WTC11 (cell line): ENCODE data around the gene PDE4B. TPM values are rescaled to one million over a fixed set of nuclear protein-coding genes. Genes with fewer than 3 reads are reported as not detected.

Experiments used
- ATAC-seq: fragments of 200-7000 bp; cut with Tn5 transposase; 2 replicates; pipeline ENCODE4 v1.10.0; 2021; ENCODE audit warnings: mild to moderate bottlenecking, moderate library complexity
- CTCF ChIA-PET: fragments of 300-600 bp; sonication (Branson Sonifier 250); formaldehyde crosslinking; loops from one replicate; lab custom pipeline; 2021; ENCODE audit warnings: antibody characterized with exemption; lab: Charles Lee
- POLR2A ChIA-PET: fragments of 350-600 bp; sonication (Branson Sonifier 250); formaldehyde crosslinking; loops from one replicate; lab custom pipeline; 2021; ENCODE audit warnings: antibody characterized with exemption; lab: Charles Lee
- DNase-seq: peaks from one replicate; pipeline ENCODE4 v3.0.0; 2021; ENCODE audit warnings: low spot score
- H3K27ac Mint-ChIP-seq: 2 replicates; pipeline ENCODE4 v1.8.0; 2021; ENCODE audit warnings: mixed read lengths
- H3K27me3 Mint-ChIP-seq: 2 replicates; pipeline ENCODE4 v1.8.0; 2021; ENCODE audit warnings: low read depth, mild to moderate bottlenecking, moderate library complexity, mixed read lengths
- H3K36me3 Mint-ChIP-seq: 2 replicates; pipeline ENCODE4 v1.8.0; 2021; ENCODE audit warnings: mixed read lengths
- H3K4me1 Mint-ChIP-seq: 2 replicates; pipeline ENCODE4 v1.8.0; 2022; ENCODE audit warnings: mixed read lengths
- H3K4me3 Mint-ChIP-seq: 2 replicates; pipeline ENCODE4 v1.8.0; 2021; ENCODE audit warnings: mild to moderate bottlenecking, moderate library complexity, mixed read lengths
- H3K9me3 Mint-ChIP-seq: 2 replicates; pipeline ENCODE4 v1.8.0; 2021; ENCODE audit warnings: mixed read lengths
- GRHL2 ChIP-seq: fragments of 250-450 bp; sonication (Bioruptor Pico); IDR thresholded peaks from 2 replicates; pipeline ENCODE4 v1.8.0; 2022; ENCODE audit warnings: mild to moderate bottlenecking, moderate library complexity; ENCODE audit not compliant: insufficient replicate concordance, severe bottlenecking
- HMGA2 ChIP-seq: fragments of 250-450 bp; sonication (Bioruptor Pico); IDR thresholded peaks from 2 replicates; pipeline ENCODE4 v1.4.0; 2021; ENCODE audit warnings: mild to moderate bottlenecking, moderate library complexity
- PRDM15 ChIP-seq: sonication (generic); formaldehyde crosslinking; IDR thresholded peaks from 2 replicates; pipeline ENCODE4 v1.8.0; 2022; ENCODE audit warnings: missing genetic modification reagents
- RELA ChIP-seq: sonication (generic); formaldehyde crosslinking; IDR thresholded peaks from 2 replicates; pipeline ENCODE4 v1.8.1; 2022; ENCODE audit warnings: missing genetic modification reagents, mild to moderate bottlenecking, borderline replicate concordance
- TEAD1 ChIP-seq: sonication (generic); formaldehyde crosslinking; IDR thresholded peaks from 2 replicates; pipeline ENCODE4 v1.8.0; 2022; ENCODE audit warnings: mild to moderate bottlenecking, missing genetic modification reagents
- TP53 ChIP-seq: sonication (generic); formaldehyde crosslinking; IDR thresholded peaks from 2 replicates; pipeline ENCODE4 v1.8.1; 2023; ENCODE audit warnings: mild to moderate bottlenecking, missing genetic modification reagents
- ZNF121 ChIP-seq: sonication (generic); formaldehyde crosslinking; IDR thresholded peaks from 2 replicates; pipeline ENCODE4 v1.8.0; 2023; ENCODE audit warnings: missing genetic modification reagents
- ZNF138 ChIP-seq: sonication (generic); formaldehyde crosslinking; conservative IDR thresholded peaks from 2 replicates; pipeline ENCODE4 v1.8.1; 2022; ENCODE audit warnings: mild to moderate bottlenecking, moderate library complexity, missing genetic modification reagents
- ZNF219 ChIP-seq: sonication (generic); formaldehyde crosslinking; IDR thresholded peaks from 2 replicates; pipeline ENCODE4 v1.8.0; 2023; ENCODE audit warnings: missing genetic modification reagents, mild to moderate bottlenecking, borderline replicate concordance
- total RNA-seq: library from RNA; stranded (reverse); gene quantifications from 3 replicates; pipeline ENCODE4 v1.2.3, GENCODE V29; 2021
- TF ChIP-seq, protein P1 (sequence below): sonication (generic); formaldehyde crosslinking; IDR thresholded peaks from 2 replicates; pipeline ENCODE4 v1.8.1; 2022; ENCODE audit warnings: low read depth, missing genetic modification reagents, borderline replicate concordance
- TF ChIP-seq, protein P2 (sequence below): sonication (generic); formaldehyde crosslinking; IDR thresholded peaks from 2 replicates; pipeline ENCODE4 v1.8.1; 2023; ENCODE audit warnings: mild to moderate bottlenecking, missing genetic modification reagents
- TF ChIP-seq, protein P3 (sequence below): sonication (generic); formaldehyde crosslinking; IDR thresholded peaks from 2 replicates; pipeline ENCODE4 v1.8.0; 2022; ENCODE audit warnings: mild to moderate bottlenecking, missing genetic modification reagents
- TF ChIP-seq, protein P4 (sequence below): sonication (generic); formaldehyde crosslinking; IDR thresholded peaks from 2 replicates; pipeline ENCODE4 v1.8.0; 2022; ENCODE audit warnings: mild to moderate bottlenecking, missing genetic modification reagents

Gene PDE4B
- total RNA-seq, 1 experiment from 2014 or later, result 8.0 TPM

- peaks cover 3% of the 10 kb centered on the region for H3K4me1 Mint-ChIP-seq
- TF ChIP-seq, protein P1, sequence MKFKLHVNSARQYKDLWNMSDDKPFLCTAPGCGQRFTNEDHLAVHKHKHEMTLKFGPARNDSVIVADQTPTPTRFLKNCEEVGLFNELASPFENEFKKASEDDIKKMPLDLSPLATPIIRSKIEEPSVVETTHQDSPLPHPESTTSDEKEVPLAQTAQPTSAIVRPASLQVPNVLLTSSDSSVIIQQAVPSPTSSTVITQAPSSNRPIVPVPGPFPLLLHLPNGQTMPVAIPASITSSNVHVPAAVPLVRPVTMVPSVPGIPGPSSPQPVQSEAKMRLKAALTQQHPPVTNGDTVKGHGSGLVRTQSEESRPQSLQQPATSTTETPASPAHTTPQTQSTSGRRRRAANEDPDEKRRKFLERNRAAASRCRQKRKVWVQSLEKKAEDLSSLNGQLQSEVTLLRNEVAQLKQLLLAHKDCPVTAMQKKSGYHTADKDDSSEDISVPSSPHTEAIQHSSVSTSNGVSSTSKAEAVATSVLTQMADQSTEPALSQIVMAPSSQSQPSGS (CRISPR knock-in tag), result no peak
- DNase-seq, result no peak
- no peak for ATAC-seq
- H3K4me3 Mint-ChIP-seq, result no peak overlapping the region
- no peaks in the 10 kb centered on the region for H3K27me3 Mint-ChIP-seq
- no peaks in the 10 kb centered on the region for H3K9me3 Mint-ChIP-seq
- ChIA-PET POLR2A (interaction anchor here (0.6 kb wide), 1 partner anchor 113 kb away, joined by 3 read pairs; no protein-coding TSS in a partner anchor), CTCF (interaction anchor here (1.0 kb wide), 1 partner anchor 82 kb away, joined by 3 read pairs; no protein-coding TSS in a partner anchor)
- H3K36me3 Mint-ChIP-seq, result peaks cover 58% of the 10 kb centered on the region
- H3K27ac Mint-ChIP-seq, result no peak overlapping the region
These were observed 572.1 kb downstream of the PDE4B start for GRCh38 chr1:66364578-66365391.

- ATAC-seq, result no peak
- no peak overlapping the region for H3K4me3 Mint-ChIP-seq
- ChIA-PET POLR2A (no interaction called here), CTCF (no interaction called here)
- no peaks in the 10 kb centered on the region for H3K4me1 Mint-ChIP-seq
- no peak for TF ChIP-seq TP53 (CRISPR knock-in tag)
- peaks cover 61% of the 10 kb centered on the region for H3K36me3 Mint-ChIP-seq
- no peak for DNase-seq
- H3K27ac Mint-ChIP-seq, result no peak overlapping the region
- no peaks in the 10 kb centered on the region for H3K27me3 Mint-ChIP-seq
- H3K9me3 Mint-ChIP-seq, result no peaks in the 10 kb centered on the region
These were observed 572.9 kb downstream of the PDE4B start for GRCh38 chr1:66365635-66366034.

DNA sequence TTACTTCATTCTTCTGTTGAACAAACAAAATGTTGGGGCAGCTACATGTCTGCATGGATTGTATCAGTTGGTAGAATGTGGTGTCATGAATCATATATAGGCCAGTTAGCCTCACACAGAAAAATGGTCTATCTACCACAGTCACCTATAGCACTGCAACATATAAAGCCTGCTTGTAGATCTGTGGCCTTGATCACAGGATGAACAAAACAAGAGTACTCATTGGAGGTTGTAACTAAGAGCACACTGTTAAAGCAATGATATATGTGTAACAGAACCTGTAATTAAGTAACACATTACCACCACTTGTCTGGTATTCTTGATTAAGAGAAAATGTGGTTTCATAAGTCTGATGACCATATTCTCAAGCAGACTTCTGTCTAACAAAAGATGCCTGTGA is 573.9 kb downstream of the PDE4B start:
- H3K27ac Mint-ChIP-seq, result no peak overlapping the region
- ATAC-seq (no peak), DNase-seq (no peak)
- peaks cover 65% of the 10 kb centered on the region for H3K36me3 Mint-ChIP-seq
- H3K9me3 Mint-ChIP-seq, result no peaks in the 10 kb centered on the region
- CTCF ChIA-PET, result no interaction called here
- POLR2A ChIA-PET, result interaction anchor here (0.6 kb wide), 1 partner anchor 588 kb away, joined by 7 read pairs; no protein-coding TSS in a partner anchor
- TF ChIP-seq HMGA2 (CRISPR knock-in tag), result no peak
- TF ChIP-seq TEAD1 (CRISPR knock-in tag), result no peak
- TF ChIP-seq RELA, result no peak
- no peak for TF ChIP-seq ZNF121 (CRISPR knock-in tag)
- TF ChIP-seq, protein P2, sequence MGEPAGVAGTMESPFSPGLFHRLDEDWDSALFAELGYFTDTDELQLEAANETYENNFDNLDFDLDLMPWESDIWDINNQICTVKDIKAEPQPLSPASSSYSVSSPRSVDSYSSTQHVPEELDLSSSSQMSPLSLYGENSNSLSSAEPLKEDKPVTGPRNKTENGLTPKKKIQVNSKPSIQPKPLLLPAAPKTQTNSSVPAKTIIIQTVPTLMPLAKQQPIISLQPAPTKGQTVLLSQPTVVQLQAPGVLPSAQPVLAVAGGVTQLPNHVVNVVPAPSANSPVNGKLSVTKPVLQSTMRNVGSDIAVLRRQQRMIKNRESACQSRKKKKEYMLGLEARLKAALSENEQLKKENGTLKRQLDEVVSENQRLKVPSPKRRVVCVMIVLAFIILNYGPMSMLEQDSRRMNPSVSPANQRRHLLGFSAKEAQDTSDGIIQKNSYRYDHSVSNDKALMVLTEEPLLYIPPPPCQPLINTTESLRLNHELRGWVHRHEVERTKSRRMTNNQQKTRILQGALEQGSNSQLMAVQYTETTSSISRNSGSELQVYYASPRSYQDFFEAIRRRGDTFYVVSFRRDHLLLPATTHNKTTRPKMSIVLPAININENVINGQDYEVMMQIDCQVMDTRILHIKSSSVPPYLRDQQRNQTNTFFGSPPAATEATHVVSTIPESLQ (CRISPR knock-in tag), result no peak
- no peak for TF ChIP-seq GRHL2 (CRISPR knock-in tag)
- TF ChIP-seq ZNF219 (CRISPR knock-in tag), result no peak
- TF ChIP-seq, protein P3, sequence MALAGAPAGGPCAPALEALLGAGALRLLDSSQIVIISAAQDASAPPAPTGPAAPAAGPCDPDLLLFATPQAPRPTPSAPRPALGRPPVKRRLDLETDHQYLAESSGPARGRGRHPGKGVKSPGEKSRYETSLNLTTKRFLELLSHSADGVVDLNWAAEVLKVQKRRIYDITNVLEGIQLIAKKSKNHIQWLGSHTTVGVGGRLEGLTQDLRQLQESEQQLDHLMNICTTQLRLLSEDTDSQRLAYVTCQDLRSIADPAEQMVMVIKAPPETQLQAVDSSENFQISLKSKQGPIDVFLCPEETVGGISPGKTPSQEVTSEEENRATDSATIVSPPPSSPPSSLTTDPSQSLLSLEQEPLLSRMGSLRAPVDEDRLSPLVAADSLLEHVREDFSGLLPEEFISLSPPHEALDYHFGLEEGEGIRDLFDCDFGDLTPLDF, result no peak
- no peak for TF ChIP-seq PRDM15
- TF ChIP-seq, protein P4, sequence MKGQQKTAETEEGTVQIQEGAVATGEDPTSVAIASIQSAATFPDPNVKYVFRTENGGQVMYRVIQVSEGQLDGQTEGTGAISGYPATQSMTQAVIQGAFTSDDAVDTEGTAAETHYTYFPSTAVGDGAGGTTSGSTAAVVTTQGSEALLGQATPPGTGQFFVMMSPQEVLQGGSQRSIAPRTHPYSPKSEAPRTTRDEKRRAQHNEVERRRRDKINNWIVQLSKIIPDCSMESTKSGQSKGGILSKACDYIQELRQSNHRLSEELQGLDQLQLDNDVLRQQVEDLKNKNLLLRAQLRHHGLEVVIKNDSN (CRISPR knock-in tag), result no peak
- no peak for TF ChIP-seq ZNF138
- 0 out of 2 replicates have a peak, but pooled peaks cover 3% of the 10 kb centered on the region for H3K4me1 Mint-ChIP-seq
- no peaks in the 10 kb centered on the region for H3K27me3 Mint-ChIP-seq
- no peak overlapping the region for H3K4me3 Mint-ChIP-seq
